CD4-positive, alpha-beta T cell (primary cell): ENCODE results near the gene NAMPT. TPM values are rescaled to one million over a fixed set of nuclear protein-coding genes. Genes with fewer than 3 reads are reported as not detected.

ENCODE experiments used
- ATAC-seq: fragments of 200-7000 bp; cut with Tn5 transposase; one replicate; pipeline ENCODE4 v1.10.0; 2022; ENCODE audit warnings: mild to moderate bottlenecking; ENCODE audit not compliant: poor library complexity
- CTCF ChIA-PET: fragments of 350-600 bp; sonication (Branson Sonifier 250); formaldehyde crosslinking; loops from one replicate; lab custom pipeline; 2021; ENCODE audit warnings: antibody characterized with exemption, inconsistent platforms; lab: Charles Lee
- POLR2A ChIA-PET: fragments of 350-600 bp; sonication (Branson Sonifier 250); formaldehyde crosslinking; loops from one replicate; lab custom pipeline; 2021; ENCODE audit warnings: antibody characterized with exemption, inconsistent platforms; lab: Charles Lee
- DNase-seq, 14 experiments: peaks; one replicate each; pipeline ENCODE4 v3.0.0-alpha.2; 2013 to 2020; ENCODE audit warnings: mixed read lengths in 2 of 14
- H3K27ac ChIP-seq, 2 donors: one replicate each; pipeline versions ENCODE4 v1.5.1 to v1.7.0; 2013; ENCODE audit warnings: low read length in 2 of 2, low read depth in 1 of 2, mild to moderate bottlenecking in 1 of 2
- H3K27me3 ChIP-seq, 2 experiments: 1 replicate in 1 of 2; 2 replicates in 1 of 2; pipeline versions ENCODE4 v1.6.1 to v1.7.0; 2013; ENCODE audit warnings: low read length in 2 of 2, control low read depth in 1 of 2, mild to moderate bottlenecking in 1 of 2, moderate library complexity in 1 of 2; ENCODE audit not compliant: insufficient read depth in 2 of 2, control insufficient read depth in 1 of 2
- H3K36me3 ChIP-seq: one replicate; pipeline ENCODE4 v1.6.1; 2013; ENCODE audit warnings: low read length, control low read depth; ENCODE audit not compliant: insufficient read depth
- H3K4me1 ChIP-seq: one replicate; pipeline ENCODE4 v1.6.1; 2013; ENCODE audit warnings: low read length, control low read depth; ENCODE audit not compliant: insufficient read depth
- H3K4me3 ChIP-seq: one replicate; pipeline ENCODE4 v1.5.1; 2013; ENCODE audit warnings: mild to moderate bottlenecking, low read length, moderate library complexity
- H3K9me3 ChIP-seq, 2 experiments: 1 replicate in 1 of 2; 2 replicates in 1 of 2; pipeline versions ENCODE4 v1.6.1 to v1.7.0; 2013; ENCODE audit warnings: low read length in 2 of 2, mild to moderate bottlenecking in 2 of 2, control low read depth in 1 of 2, moderate library complexity in 1 of 2; ENCODE audit not compliant: control insufficient read depth in 1 of 2, insufficient read depth in 1 of 2
- H3K27ac Mint-ChIP-seq: one replicate; pipeline ENCODE4 v1.8.0; 2020; ENCODE audit warnings: mixed read lengths
- H3K27me3 Mint-ChIP-seq: one replicate; pipeline ENCODE4 v1.8.0; 2021; ENCODE audit warnings: mixed read lengths
- H3K36me3 Mint-ChIP-seq: one replicate; pipeline ENCODE4 v1.8.0; 2021; ENCODE audit warnings: low read depth, mixed read lengths
- H3K4me1 Mint-ChIP-seq: one replicate; pipeline ENCODE4 v1.8.0; 2021; ENCODE audit warnings: low read depth, mixed read lengths
- H3K4me3 Mint-ChIP-seq: one replicate; pipeline ENCODE4 v1.8.0; 2020; ENCODE audit warnings: mild to moderate bottlenecking, mixed read lengths
- H3K9me3 Mint-ChIP-seq: one replicate; pipeline ENCODE4 v1.8.0; 2020; ENCODE audit warnings: mixed read lengths
- intact Hi-C, 2 experiments: fragments of 100-400 bp; cut with DNase I in 1 of 2; cut with micrococcal nuclease in 1 of 2; formaldehyde crosslinking; loops; one replicate each; pipeline versions ENCODE4 v1.15.1 to v1.9.0; 2023 to 2025; cut with DNase I, micrococcal nuclease
- total RNA-seq, 174 experiments: library from RNA in 2 of 174; stranded (reverse) in 2 of 174; gene quantifications; one replicate each; pipeline ENCODE4 v1.2.3 and lab custom pipeline; 2021 to 2026
- TF ChIP-seq, protein P1 (sequence below): fragments of 200-600 bp; IDR thresholded peaks from one replicate; pipeline ENCODE4 v1.8.0; 2022; ENCODE audit warnings: antibody characterized with exemption, mild to moderate bottlenecking

NAMPT gene
- total RNA-seq, 2 experiments from 2014 or later = 154 to 159 TPM

DNA sequence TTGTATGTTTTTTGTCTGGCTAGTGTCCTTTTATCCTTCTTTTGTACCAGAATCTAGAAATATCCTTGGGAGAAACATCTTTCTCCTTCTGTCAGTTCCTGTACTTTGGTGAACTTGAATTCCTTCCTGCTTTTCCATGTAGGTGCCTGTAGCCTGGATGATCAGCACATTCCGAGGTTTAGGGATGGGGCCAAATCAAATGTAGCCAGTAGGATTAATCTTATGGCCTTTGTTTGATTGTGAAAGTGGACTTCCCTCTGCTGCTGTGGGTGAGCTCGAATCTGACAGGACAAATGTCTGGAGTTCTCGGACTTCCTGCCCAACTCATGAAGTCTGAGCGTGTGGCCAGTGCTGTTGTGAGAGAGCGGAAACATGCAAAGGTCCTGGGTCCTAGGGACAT, 33.2 kb upstream of the NAMPT start:
- Histone ChIP-seq H3K9me3 (peaks cover 0 to 5% of the 10 kb centered on the region in 2 experiments), H3K27ac (no peak overlapping the region), H3K4me3 (no peak overlapping the region), H3K4me1 (no peaks in the 10 kb centered on the region), H3K27me3 (peaks cover 0 to 7% of the 10 kb centered on the region in 2 experiments), H3K36me3 (no peaks in the 10 kb centered on the region)
- no peak for ATAC-seq
- H3K9me3 Mint-ChIP-seq = no peaks in the 10 kb centered on the region
- no peak overlapping the region for H3K27ac Mint-ChIP-seq
- ChIA-PET CTCF (no interaction called here), POLR2A (no interaction called here)
- no peaks in the 10 kb centered on the region for H3K4me1 Mint-ChIP-seq
- DNase-seq = no peak
- no peaks in the 10 kb centered on the region for H3K36me3 Mint-ChIP-seq
- intact Hi-C loops = loop anchor here in 1 of 2 experiments (5.0 kb wide), 1 partner anchor 71 kb away; no protein-coding TSS in a partner anchor
- no peak overlapping the region for H3K4me3 Mint-ChIP-seq
- TF ChIP-seq, protein P1, sequence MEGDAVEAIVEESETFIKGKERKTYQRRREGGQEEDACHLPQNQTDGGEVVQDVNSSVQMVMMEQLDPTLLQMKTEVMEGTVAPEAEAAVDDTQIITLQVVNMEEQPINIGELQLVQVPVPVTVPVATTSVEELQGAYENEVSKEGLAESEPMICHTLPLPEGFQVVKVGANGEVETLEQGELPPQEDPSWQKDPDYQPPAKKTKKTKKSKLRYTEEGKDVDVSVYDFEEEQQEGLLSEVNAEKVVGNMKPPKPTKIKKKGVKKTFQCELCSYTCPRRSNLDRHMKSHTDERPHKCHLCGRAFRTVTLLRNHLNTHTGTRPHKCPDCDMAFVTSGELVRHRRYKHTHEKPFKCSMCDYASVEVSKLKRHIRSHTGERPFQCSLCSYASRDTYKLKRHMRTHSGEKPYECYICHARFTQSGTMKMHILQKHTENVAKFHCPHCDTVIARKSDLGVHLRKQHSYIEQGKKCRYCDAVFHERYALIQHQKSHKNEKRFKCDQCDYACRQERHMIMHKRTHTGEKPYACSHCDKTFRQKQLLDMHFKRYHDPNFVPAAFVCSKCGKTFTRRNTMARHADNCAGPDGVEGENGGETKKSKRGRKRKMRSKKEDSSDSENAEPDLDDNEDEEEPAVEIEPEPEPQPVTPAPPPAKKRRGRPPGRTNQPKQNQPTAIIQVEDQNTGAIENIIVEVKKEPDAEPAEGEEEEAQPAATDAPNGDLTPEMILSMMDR = no peak
- peaks cover 55% of the 10 kb centered on the region for H3K27me3 Mint-ChIP-seq

DNA sequence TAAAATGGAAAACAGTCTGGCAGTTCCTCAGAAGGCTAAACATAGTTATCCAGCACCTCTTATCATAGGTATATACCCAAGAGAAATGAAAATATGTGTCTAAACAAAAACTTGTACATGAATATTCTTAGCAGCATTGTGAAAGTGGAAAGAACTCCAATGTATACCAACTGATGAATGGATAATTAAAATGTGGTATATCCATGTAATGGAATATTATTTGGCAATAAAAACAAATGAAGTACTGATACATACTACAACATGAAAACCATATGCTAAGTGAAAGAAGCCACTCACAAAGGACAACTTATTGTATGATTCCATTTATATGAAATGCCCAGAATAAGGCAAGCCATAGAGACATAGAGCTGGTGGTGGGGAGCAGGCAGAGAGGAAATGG, 32.2 kb upstream of the NAMPT start:
- no peak overlapping the region for H3K27ac ChIP-seq
- TF ChIP-seq, protein P1 = no peak
- Mint-ChIP-seq H3K36me3 (no peaks in the 10 kb centered on the region), H3K4me3 (no peak overlapping the region), H3K27ac (no peak overlapping the region), H3K27me3 (peaks cover 50% of the 10 kb centered on the region), H3K4me1 (no peaks in the 10 kb centered on the region), H3K9me3 (no peaks in the 10 kb centered on the region)
- ChIA-PET CTCF (no interaction called here), POLR2A (no interaction called here)
- peaks cover 0 to 7% of the 10 kb centered on the region in 2 experiments for H3K27me3 ChIP-seq
- H3K36me3 ChIP-seq = no peaks in the 10 kb centered on the region
- intact Hi-C loops = loop anchor here in 1 of 2 experiments (5.0 kb wide), 1 partner anchor 70 kb away; no protein-coding TSS in a partner anchor
- peaks cover 0 to 5% of the 10 kb centered on the region in 2 experiments for H3K9me3 ChIP-seq
- ATAC-seq (no peak), DNase-seq (no peak)
- H3K4me3 ChIP-seq = no peak overlapping the region
- no peaks in the 10 kb centered on the region for H3K4me1 ChIP-seq

DNA sequence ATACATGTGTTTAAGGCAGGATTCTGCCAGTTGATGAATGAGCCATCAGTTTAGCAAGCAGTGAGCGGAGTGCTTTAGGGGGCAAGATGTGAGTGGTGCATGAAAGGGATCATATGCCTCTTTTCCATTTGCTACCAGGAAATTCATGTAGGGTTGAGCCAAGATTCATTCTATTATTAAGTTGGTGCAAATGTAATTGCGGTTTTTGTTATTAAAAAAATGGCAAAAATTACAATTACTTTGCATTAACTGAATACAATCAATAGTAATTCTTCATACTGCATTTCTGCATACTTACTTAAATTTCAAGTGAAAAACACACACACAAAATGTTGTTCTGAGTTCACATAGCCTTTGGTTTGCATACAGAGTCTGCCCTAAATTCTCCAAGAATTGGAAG, 30.1 kb upstream of the NAMPT start:
- CTCF ChIA-PET = no interaction called here
- POLR2A ChIA-PET = no interaction called here
- Mint-ChIP-seq H3K9me3 (no peaks in the 10 kb centered on the region), H3K36me3 (no peaks in the 10 kb centered on the region), H3K27me3 (peaks cover 38% of the 10 kb centered on the region), H3K27ac (no peak overlapping the region), H3K4me1 (no peaks in the 10 kb centered on the region), H3K4me3 (no peak overlapping the region)
- no peaks in the 10 kb centered on the region for H3K36me3 ChIP-seq
- no peak overlapping the region for H3K27ac ChIP-seq
- intact Hi-C loops = loop anchor here in 1 of 2 experiments (5.0 kb wide), 2 partner anchors 68 to 138 kb away; no protein-coding TSS in a partner anchor
- no peak overlapping the region for H3K4me3 ChIP-seq
- no peaks in the 10 kb centered on the region for H3K4me1 ChIP-seq
- no peaks in the 10 kb centered on the region for H3K9me3 ChIP-seq
- peaks cover 0 to 7% of the 10 kb centered on the region in 2 experiments for H3K27me3 ChIP-seq
- TF ChIP-seq, protein P1 = no peak
- DNase-seq (no peak), ATAC-seq (no peak)
